ENCODE results near the gene ISYNA1. TPM values are rescaled to one million over a fixed set of nuclear protein-coding genes. Genes with fewer than 3 reads are reported as not detected.
A peak's percentile ranks its signal among the peaks of the same experiment; 100 is the strongest.

ISYNA1 gene
- total and polyA plus RNA-seq, 2 of the 13 experiments (the other 11 are each of a cell fraction or from before 2014, with no cell fraction given), result 29.6 to 48.5 TPM

DNA sequence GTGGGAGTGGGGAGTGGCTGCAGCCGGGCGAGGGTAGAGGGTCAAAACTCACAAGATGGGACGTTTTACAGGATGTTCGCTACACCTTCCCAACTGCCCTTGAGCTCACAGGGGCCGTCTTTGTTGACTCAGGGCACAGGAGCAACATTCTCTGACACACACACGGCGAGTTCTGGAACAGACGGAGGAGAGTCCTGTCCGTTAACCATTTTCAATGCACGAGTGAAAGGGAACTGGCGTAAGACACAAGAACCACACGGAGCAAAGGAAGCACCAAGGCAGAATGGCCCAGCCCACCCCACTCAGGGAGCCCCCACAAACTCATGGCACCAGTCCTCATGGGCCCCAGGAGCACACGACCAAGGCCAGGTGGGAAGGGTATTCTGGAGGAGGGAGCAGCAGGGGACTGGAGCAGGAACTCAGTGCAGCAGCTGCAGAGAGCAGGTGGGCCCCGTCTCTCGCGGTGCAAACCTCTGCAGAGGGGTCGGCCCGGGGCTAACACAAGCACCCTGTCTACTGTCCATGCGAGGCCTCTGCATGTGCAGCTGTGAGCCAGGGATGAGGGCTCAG, 37.9 kb upstream of the ISYNA1 start (continued):
- TF ChIP-seq, protein P1, sequence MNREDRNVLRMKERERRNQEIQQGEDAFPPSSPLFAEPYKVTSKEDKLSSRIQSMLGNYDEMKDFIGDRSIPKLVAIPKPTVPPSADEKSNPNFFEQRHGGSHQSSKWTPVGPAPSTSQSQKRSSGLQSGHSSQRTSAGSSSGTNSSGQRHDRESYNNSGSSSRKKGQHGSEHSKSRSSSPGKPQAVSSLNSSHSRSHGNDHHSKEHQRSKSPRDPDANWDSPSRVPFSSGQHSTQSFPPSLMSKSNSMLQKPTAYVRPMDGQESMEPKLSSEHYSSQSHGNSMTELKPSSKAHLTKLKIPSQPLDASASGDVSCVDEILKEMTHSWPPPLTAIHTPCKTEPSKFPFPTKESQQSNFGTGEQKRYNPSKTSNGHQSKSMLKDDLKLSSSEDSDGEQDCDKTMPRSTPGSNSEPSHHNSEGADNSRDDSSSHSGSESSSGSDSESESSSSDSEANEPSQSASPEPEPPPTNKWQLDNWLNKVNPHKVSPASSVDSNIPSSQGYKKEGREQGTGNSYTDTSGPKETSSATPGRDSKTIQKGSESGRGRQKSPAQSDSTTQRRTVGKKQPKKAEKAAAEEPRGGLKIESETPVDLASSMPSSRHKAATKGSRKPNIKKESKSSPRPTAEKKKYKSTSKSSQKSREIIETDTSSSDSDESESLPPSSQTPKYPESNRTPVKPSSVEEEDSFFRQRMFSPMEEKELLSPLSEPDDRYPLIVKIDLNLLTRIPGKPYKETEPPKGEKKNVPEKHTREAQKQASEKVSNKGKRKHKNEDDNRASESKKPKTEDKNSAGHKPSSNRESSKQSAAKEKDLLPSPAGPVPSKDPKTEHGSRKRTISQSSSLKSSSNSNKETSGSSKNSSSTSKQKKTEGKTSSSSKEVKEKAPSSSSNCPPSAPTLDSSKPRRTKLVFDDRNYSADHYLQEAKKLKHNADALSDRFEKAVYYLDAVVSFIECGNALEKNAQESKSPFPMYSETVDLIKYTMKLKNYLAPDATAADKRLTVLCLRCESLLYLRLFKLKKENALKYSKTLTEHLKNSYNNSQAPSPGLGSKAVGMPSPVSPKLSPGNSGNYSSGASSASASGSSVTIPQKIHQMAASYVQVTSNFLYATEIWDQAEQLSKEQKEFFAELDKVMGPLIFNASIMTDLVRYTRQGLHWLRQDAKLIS (CRISPR knock-in tag; IDR thresholded peaks at IDR 0.05), result 0 out of 2 replicates have a peak, but pooled peaks have one; percentile 24
- TF ChIP-seq ZFP62 (CRISPR knock-in tag; IDR thresholded peaks at IDR 0.05), result no peak
- TF ChIP-seq, protein P2, sequence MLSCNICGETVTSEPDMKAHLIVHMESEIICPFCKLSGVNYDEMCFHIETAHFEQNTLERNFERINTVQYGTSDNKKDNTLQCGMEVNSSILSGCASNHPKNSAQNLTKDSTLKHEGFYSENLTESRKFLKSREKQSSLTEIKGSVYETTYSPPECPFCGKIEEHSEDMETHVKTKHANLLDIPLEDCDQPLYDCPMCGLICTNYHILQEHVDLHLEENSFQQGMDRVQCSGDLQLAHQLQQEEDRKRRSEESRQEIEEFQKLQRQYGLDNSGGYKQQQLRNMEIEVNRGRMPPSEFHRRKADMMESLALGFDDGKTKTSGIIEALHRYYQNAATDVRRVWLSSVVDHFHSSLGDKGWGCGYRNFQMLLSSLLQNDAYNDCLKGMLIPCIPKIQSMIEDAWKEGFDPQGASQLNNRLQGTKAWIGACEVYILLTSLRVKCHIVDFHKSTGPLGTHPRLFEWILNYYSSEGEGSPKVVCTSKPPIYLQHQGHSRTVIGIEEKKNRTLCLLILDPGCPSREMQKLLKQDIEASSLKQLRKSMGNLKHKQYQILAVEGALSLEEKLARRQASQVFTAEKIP (CRISPR knock-in tag; IDR thresholded peaks at IDR 0.05; ENCODE audit: borderline replicate concordance), result no peak
- no peak for TF ChIP-seq ZNF354B (CRISPR knock-in tag; IDR thresholded peaks at IDR 0.05)
- no peak for TF ChIP-seq DR1 (CRISPR knock-in tag; IDR thresholded peaks at IDR 0.05)
- TF ChIP-seq, protein P3, sequence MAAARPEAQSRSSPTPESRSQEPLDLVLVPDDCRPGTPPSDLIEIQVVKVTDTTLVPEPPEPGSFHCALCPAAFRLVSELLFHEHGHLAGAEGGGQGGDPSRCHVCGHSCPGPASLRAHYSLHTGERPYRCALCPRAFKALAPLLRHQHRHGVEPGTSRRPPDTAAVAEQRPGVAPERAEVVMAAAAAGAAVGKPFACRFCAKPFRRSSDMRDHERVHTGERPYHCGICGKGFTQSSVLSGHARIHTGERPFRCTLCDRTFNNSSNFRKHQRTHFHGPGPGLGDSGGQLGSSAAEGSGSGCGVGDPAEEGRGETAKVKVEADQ (CRISPR knock-in tag; IDR thresholded peaks at IDR 0.05; ENCODE audit: borderline replicate concordance), result no peak
- TF ChIP-seq, protein P4, sequence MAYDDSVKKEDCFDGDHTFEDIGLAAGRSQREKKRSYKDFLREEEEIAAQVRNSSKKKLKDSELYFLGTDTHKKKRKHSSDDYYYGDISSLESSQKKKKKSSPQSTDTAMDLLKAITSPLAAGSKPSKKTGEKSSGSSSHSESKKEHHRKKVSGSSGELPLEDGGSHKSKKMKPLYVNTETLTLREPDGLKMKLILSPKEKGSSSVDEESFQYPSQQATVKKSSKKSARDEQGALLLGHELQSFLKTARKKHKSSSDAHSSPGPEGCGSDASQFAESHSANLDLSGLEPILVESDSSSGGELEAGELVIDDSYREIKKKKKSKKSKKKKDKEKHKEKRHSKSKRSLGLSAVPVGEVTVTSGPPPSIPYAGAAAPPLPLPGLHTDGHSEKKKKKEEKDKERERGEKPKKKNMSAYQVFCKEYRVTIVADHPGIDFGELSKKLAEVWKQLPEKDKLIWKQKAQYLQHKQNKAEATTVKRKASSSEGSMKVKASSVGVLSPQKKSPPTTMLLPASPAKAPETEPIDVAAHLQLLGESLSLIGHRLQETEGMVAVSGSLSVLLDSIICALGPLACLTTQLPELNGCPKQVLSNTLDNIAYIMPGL (CRISPR knock-in tag; IDR thresholded peaks at IDR 0.05; ENCODE audit: borderline replicate concordance in 1 of 2, low read depth in 1 of 2), result peak in 1 of 2 experiments; percentile 44; a peak in 1 of 4 replicates
- no peak for TF ChIP-seq NFRKB (IDR thresholded peaks at IDR 0.05)
- TF ChIP-seq, protein P5, sequence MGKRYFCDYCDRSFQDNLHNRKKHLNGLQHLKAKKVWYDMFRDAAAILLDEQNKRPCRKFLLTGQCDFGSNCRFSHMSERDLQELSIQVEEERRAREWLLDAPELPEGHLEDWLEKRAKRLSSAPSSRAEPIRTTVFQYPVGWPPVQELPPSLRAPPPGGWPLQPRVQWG (CRISPR knock-in tag; IDR thresholded peaks at IDR 0.05; ENCODE audit: borderline replicate concordance, low read depth), result peak; percentile 73; the same call in 1 of the 2 replicates
- TF ChIP-seq POGZ (CRISPR knock-in tag; IDR thresholded peaks at IDR 0.05), result peak; percentile 41; the same call in 1 of the 2 replicates
- TF ChIP-seq KDM3A (CRISPR knock-in tag; IDR thresholded peaks at IDR 0.05; ENCODE audit: low read depth), result 0 out of 2 replicates have a peak, but pooled peaks have one; percentile 19
- TF ChIP-seq SP1 (IDR thresholded peaks at IDR 0.05), result no peak
- no peak for TF ChIP-seq SP1 (CRISPR knock-in tag; IDR thresholded peaks at IDR 0.05)
- TF ChIP-seq SCMH1 (CRISPR knock-in tag; IDR thresholded peaks at IDR 0.05; ENCODE audit: borderline replicate concordance), result no peak
- TF ChIP-seq ZNF556 (CRISPR knock-in tag; IDR thresholded peaks at IDR 0.05; ENCODE audit: borderline replicate concordance), result peak; percentile 68; the same call in 1 of the 2 replicates
- TF ChIP-seq, protein P6, sequence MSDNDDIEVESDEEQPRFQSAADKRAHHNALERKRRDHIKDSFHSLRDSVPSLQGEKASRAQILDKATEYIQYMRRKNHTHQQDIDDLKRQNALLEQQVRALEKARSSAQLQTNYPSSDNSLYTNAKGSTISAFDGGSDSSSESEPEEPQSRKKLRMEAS (IDR thresholded peaks at IDR 0.05), result peak; percentile 71
- TF ChIP-seq MBNL3 (CRISPR knock-in tag; conservative IDR thresholded peaks at IDR 0.05), result no peak
- peak; percentile 47; the same call in 1 of the 2 replicates for TF ChIP-seq DPF2 (CRISPR knock-in tag; IDR thresholded peaks at IDR 0.05; ENCODE audit: borderline replicate concordance, low read depth)
- no peak for TF ChIP-seq TOPORS (CRISPR knock-in tag; IDR thresholded peaks at IDR 0.05)
- TF ChIP-seq BCL6 (CRISPR knock-in tag; IDR thresholded peaks at IDR 0.05), result 0 out of 2 replicates have a peak, but pooled peaks have one; percentile 37
